ENCODE measurements around the gene PEA15. TPM values are rescaled to one million over a fixed set of nuclear protein-coding genes. Genes with fewer than 3 reads are reported as not detected.
A peak's percentile ranks its signal among the peaks of the same experiment; 100 is the strongest.

PEA15 gene
- total and polyA plus RNA-seq, 9 of the 15 experiments (the other 6 are each of a cell fraction or from before 2014, with no cell fraction given): 8.2 to 175 (median 35.4) TPM

GRCh38 chr1:160251687-160252526 lies 46.7 kb downstream of the PEA15 start:
- no TSS peak for BruUV-seq (replicated peaks)
- peaks cover 50% of the 10 kb centered on the region for H3K79me2 ChIP-seq (ENCODE audit: control insufficient read depth, insufficient read depth, low read length)
- 82% methylated on average over 5 of the region's 5 CpGs for WGBS (ENCODE audit: insufficient coverage, low coverage, missing lambda C conversion rate)
- intact Hi-C loops (cut with micrococcal nuclease) (loop anchor here (1.0 kb wide), 2 partner anchors 59 to 151 kb away; no protein-coding TSS in a partner anchor), in situ Hi-C loops (cut with MboI) (no loop called here)
- H3K27me3 ChIP-seq (ENCODE audit: control insufficient read depth in 2 of 2, insufficient read depth in 2 of 2, low read length in 2 of 2): no peaks in the 10 kb centered on the region
- peak; percentile 96 for ATAC-seq
- no peaks in the 10 kb centered on the region for H3K9me3 ChIP-seq (replicated peaks; ENCODE audit: control insufficient read depth, insufficient read depth, low read depth, low read length)
- H2AFZ ChIP-seq (ENCODE audit: low read depth, low read length): no peak overlapping the region
- DNase-seq (ENCODE audit: extremely low read depth in 1 of 4, low spot score in 3 of 4): peak; percentile 57 to 72 (median 65)
- ChIA-PET POLR2A (interaction anchor here (0.6 to 4.3 kb wide), 9 partner anchors 8 to 155 kb away, joined by 3 to 31 read pairs (median 3); partner anchors contain the start of gene DCAF8), CTCF (ENCODE audit: low intra/inter-chr PET ratio) (interaction anchor here (0.7 to 2.1 kb wide), 6 partner anchors 56 to 166 kb away, joined by 3 to 11 read pairs (median 4); partner anchors contain the start of gene IGSF8)
- no peaks in the 10 kb centered on the region for H4K20me1 ChIP-seq (replicated peaks; ENCODE audit: control insufficient read depth, insufficient read depth, low read length)
- no peak for FAIRE-seq
- no peak overlapping the region for H3K9ac ChIP-seq (ENCODE audit: insufficient read depth in 1 of 2, low read depth in 2 of 2, low read length in 2 of 2)
- no peaks in the 10 kb centered on the region for H3K9me1 ChIP-seq (ENCODE audit: control insufficient read depth, insufficient read depth, low read length)
- peaks cover 31% of the 10 kb centered on the region for H3K36me3 ChIP-seq (ENCODE audit: control insufficient read depth, insufficient read depth, low read length)
- no peak overlapping the region for H3K4me3 ChIP-seq
- H3K4me1 ChIP-seq (replicated peaks in 1 of 2; ENCODE audit: control insufficient read depth in 2 of 2, insufficient read depth in 2 of 2, low read length in 2 of 2): no peaks in the 10 kb centered on the region; a peak in 1 of 5 replicates
- H3K4me2 ChIP-seq (ENCODE audit: insufficient read depth, low read length): no peak overlapping the region
- H3K27ac ChIP-seq (ENCODE audit: extremely low read depth, low read depth, low read length): no peak overlapping the region
- no peak for TF ChIP-seq FUS (optimal IDR thresholded peaks at IDR 0.05; ENCODE audit: low read depth, low read length)
- TF ChIP-seq LCOR (CRISPR knock-in tag; IDR thresholded peaks at IDR 0.05): 0 out of 2 replicates have a peak, but pooled peaks have one; percentile 39
- TF ChIP-seq FOXK2 (conservative IDR thresholded peaks at IDR 0.05 in 1 of 2, IDR thresholded peaks at IDR 0.05 in 1 of 2; ENCODE audit: low read depth in 2 of 2): peak; percentile 86 to 90
- TF ChIP-seq PREB (CRISPR knock-in tag; IDR thresholded peaks at IDR 0.05): no peak
- no peak for TF ChIP-seq ZBTB49 (CRISPR knock-in tag; IDR thresholded peaks at IDR 0.05; ENCODE audit: borderline replicate concordance)
- peak; percentile 78 to 80 for TF ChIP-seq RAD21 (CRISPR knock-in tag; conservative IDR thresholded peaks at IDR 0.05 in 1 of 2, IDR thresholded peaks at IDR 0.05 in 1 of 2)
- peak; percentile 51; the same call in 1 of the 2 replicates for TF ChIP-seq RFX5 (IDR thresholded peaks at IDR 0.05; ENCODE audit: low read depth, low read length)
- peak; percentile 94 for TF ChIP-seq CEBPB (tag; IDR thresholded peaks at IDR 0.05)
- no peak for TF ChIP-seq TRIM25 (IDR thresholded peaks at IDR 0.05; ENCODE audit: borderline replicate concordance)
- TF ChIP-seq SIRT6 (IDR thresholded peaks at IDR 0.05; ENCODE audit: low read depth, low read length): no peak
- TF ChIP-seq, protein P1, sequence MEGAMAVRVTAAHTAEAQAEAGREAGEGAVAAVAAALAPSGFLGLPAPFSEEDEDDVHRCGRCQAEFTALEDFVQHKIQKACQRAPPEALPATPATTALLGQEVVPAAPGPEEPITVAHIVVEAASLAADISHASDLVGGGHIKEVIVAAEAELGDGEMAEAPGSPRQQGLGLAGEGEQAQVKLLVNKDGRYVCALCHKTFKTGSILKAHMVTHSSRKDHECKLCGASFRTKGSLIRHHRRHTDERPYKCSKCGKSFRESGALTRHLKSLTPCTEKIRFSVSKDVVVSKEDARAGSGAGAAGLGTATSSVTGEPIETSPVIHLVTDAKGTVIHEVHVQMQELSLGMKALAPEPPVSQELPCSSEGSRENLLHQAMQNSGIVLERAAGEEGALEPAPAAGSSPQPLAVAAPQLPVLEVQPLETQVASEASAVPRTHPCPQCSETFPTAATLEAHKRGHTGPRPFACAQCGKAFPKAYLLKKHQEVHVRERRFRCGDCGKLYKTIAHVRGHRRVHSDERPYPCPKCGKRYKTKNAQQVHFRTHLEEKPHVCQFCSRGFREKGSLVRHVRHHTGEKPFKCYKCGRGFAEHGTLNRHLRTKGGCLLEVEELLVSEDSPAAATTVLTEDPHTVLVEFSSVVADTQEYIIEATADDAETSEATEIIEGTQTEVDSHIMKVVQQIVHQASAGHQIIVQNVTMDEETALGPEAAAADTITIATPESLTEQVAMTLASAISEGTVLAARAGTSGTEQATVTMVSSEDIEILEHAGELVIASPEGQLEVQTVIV (CRISPR knock-in tag; IDR thresholded peaks at IDR 0.05; ENCODE audit: borderline replicate concordance): no peak
